ENCODE measurements around the gene MRTO4.
A peak's percentile ranks its signal among the peaks of the same experiment; 100 is the strongest.

Gene MRTO4

DNA sequence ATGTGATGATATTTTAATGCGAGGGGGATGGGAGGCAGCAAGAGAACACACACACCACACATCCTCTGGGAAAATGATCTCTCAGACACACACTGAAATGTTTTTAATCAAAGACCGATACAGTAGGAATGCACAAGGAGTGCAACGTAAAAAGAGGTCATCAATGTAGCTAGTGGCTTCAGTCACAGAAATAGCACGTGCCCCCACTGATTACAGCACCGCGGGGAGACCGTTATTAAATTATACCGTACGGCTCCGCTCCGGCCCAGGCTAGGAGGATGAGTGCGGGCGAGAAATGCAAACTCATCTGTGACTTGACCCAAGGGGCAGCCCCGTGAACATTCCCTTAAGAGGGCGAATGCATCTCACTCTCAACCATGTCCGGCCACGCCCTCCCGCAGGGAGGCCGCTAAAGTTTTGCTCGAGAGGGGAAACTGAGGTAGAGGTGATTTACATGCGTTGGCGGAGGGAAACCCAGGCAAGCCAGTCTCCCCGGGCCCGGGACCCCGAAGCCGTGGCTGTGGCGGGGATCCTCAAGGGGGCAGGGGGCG is 42.1 kb upstream of the MRTO4 start:
- peaks cover 0 to 26% of the 10 kb centered on the region in 2 experiments; a peak in 1 of 3 replicates for H3K36me3 ChIP-seq (ENCODE audit: control insufficient read depth in 2 of 2, insufficient read depth in 1 of 2, low read length in 2 of 2)
- peaks cover 6% of the 10 kb centered on the region; the same call in 1 of the 2 replicates for H3K4me1 ChIP-seq (ENCODE audit: control insufficient read depth, insufficient read depth, low read length)
- CTCF ChIA-PET = interaction anchor here (0.6 to 1.2 kb wide), 3 partner anchors 52 to 450 kb away, joined by 3 read pairs; no protein-coding TSS in a partner anchor
- H3K27ac ChIP-seq (ENCODE audit: extremely low read depth, low read depth, low read length) = peak overlapping the region; percentile 65
- POLR2A ChIA-PET = interaction anchor here (1.0 to 1.9 kb wide), 2 partner anchors 10 to 43 kb away, joined by 4 to 8 read pairs; partner anchors contain the start of gene MRTO4
- H3K9me3 ChIP-seq (ENCODE audit: control insufficient read depth, insufficient read depth, low read depth, low read length) = no peaks in the 10 kb centered on the region
- peak overlapping the region; percentile 84 for H3K4me3 ChIP-seq (ENCODE audit: low read depth, low read length)
- TF ChIP-seq ZNF664 (tag by site-specific recombination; IDR thresholded peaks at IDR 0.05) (peak; percentile 56; the same call in 1 of the 2 replicates), KLF9 (tag by site-specific recombination; IDR thresholded peaks at IDR 0.05; ENCODE audit: low read depth) (peak; percentile 69; the same call in 1 of the 2 replicates), ZBTB48 (tag by site-specific recombination; IDR thresholded peaks at IDR 0.05) (no peak), MZF1 (tag by site-specific recombination; IDR thresholded peaks at IDR 0.05; ENCODE audit: borderline replicate concordance) (no peak), ZNF626 (tag by site-specific recombination; IDR thresholded peaks at IDR 0.05) (no peak), ZBTB17 (tag by site-specific recombination; IDR thresholded peaks at IDR 0.05) (peak; percentile 81), KLF1 (tag by site-specific recombination; IDR thresholded peaks at IDR 0.05) (no peak), ZNF324 (tag by site-specific recombination; IDR thresholded peaks at IDR 0.05) (no peak), ZNF660 (tag by site-specific recombination; IDR thresholded peaks at IDR 0.05) (peak; percentile 94), BCL11A (tag by site-specific recombination; IDR thresholded peaks at IDR 0.05; ENCODE audit: low read depth) (no peak), ZFP69B (tag by site-specific recombination; IDR thresholded peaks at IDR 0.05) (no peak), ZNF548 (tag by site-specific recombination; IDR thresholded peaks at IDR 0.05) (no peak), ZNF132 (tag by site-specific recombination; IDR thresholded peaks at IDR 0.05; ENCODE audit: borderline replicate concordance) (no peak), ZNF596 (tag by site-specific recombination; IDR thresholded peaks at IDR 0.05) (no peak)
- TF ChIP-seq, protein P1, sequence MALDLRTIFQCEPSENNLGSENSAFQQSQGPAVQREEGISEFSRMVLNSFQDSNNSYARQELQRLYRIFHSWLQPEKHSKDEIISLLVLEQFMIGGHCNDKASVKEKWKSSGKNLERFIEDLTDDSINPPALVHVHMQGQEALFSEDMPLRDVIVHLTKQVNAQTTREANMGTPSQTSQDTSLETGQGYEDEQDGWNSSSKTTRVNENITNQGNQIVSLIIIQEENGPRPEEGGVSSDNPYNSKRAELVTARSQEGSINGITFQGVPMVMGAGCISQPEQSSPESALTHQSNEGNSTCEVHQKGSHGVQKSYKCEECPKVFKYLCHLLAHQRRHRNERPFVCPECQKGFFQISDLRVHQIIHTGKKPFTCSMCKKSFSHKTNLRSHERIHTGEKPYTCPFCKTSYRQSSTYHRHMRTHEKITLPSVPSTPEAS (tag by site-specific recombination; IDR thresholded peaks at IDR 0.05) = peak; percentile 47; the same call in 1 of the 2 replicates
- TF ChIP-seq, protein P2, sequence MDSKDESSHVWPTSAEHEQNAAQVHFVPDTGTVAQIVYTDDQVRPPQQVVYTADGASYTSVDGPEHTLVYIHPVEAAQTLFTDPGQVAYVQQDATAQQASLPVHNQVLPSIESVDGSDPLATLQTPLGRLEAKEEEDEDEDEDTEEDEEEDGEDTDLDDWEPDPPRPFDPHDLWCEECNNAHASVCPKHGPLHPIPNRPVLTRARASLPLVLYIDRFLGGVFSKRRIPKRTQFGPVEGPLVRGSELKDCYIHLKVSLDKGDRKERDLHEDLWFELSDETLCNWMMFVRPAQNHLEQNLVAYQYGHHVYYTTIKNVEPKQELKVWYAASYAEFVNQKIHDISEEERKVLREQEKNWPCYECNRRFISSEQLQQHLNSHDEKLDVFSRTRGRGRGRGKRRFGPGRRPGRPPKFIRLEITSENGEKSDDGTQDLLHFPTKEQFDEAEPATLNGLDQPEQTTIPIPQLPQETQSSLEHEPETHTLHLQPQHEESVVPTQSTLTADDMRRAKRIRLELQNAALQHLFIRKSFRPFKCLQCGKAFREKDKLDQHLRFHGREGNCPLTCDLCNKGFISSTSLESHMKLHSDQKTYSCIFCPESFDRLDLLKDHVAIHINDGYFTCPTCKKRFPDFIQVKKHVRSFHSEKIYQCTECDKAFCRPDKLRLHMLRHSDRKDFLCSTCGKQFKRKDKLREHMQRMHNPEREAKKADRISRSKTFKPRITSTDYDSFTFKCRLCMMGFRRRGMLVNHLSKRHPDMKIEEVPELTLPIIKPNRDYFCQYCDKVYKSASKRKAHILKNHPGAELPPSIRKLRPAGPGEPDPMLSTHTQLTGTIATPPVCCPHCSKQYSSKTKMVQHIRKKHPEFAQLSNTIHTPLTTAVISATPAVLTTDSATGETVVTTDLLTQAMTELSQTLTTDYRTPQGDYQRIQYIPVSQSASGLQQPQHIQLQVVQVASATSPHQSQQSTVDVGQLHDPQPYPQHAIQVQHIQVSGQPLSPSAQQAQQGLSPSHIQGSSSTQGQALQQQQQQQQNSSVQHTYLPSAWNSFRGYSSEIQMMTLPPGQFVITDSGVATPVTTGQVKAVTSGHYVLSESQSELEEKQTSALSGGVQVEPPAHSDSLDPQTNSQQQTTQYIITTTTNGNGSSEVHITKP (tag by site-specific recombination; IDR thresholded peaks at IDR 0.05) = peak; percentile 97
- TF ChIP-seq, protein P3, sequence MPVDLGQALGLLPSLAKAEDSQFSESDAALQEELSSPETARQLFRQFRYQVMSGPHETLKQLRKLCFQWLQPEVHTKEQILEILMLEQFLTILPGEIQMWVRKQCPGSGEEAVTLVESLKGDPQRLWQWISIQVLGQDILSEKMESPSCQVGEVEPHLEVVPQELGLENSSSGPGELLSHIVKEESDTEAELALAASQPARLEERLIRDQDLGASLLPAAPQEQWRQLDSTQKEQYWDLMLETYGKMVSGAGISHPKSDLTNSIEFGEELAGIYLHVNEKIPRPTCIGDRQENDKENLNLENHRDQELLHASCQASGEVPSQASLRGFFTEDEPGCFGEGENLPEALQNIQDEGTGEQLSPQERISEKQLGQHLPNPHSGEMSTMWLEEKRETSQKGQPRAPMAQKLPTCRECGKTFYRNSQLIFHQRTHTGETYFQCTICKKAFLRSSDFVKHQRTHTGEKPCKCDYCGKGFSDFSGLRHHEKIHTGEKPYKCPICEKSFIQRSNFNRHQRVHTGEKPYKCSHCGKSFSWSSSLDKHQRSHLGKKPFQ (tag by site-specific recombination; IDR thresholded peaks at IDR 0.05) = no peak
- TF ChIP-seq, protein P4, sequence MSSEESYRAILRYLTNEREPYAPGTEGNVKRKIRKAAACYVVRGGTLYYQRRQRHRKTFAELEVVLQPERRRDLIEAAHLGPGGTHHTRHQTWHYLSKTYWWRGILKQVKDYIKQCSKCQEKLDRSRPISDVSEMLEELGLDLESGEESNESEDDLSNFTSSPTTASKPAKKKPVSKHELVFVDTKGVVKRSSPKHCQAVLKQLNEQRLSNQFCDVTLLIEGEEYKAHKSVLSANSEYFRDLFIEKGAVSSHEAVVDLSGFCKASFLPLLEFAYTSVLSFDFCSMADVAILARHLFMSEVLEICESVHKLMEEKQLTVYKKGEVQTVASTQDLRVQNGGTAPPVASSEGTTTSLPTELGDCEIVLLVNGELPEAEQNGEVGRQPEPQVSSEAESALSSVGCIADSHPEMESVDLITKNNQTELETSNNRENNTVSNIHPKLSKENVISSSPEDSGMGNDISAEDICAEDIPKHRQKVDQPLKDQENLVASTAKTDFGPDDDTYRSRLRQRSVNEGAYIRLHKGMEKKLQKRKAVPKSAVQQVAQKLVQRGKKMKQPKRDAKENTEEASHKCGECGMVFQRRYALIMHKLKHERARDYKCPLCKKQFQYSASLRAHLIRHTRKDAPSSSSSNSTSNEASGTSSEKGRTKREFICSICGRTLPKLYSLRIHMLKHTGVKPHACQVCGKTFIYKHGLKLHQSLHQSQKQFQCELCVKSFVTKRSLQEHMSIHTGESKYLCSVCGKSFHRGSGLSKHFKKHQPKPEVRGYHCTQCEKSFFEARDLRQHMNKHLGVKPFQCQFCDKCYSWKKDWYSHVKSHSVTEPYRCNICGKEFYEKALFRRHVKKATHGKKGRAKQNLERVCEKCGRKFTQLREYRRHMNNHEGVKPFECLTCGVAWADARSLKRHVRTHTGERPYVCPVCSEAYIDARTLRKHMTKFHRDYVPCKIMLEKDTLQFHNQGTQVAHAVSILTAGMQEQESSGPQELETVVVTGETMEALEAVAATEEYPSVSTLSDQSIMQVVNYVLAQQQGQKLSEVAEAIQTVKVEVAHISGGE (tag by site-specific recombination; conservative IDR thresholded peaks at IDR 0.05; ENCODE audit: low read depth) = no peak
- TF ChIP-seq, protein P5, sequence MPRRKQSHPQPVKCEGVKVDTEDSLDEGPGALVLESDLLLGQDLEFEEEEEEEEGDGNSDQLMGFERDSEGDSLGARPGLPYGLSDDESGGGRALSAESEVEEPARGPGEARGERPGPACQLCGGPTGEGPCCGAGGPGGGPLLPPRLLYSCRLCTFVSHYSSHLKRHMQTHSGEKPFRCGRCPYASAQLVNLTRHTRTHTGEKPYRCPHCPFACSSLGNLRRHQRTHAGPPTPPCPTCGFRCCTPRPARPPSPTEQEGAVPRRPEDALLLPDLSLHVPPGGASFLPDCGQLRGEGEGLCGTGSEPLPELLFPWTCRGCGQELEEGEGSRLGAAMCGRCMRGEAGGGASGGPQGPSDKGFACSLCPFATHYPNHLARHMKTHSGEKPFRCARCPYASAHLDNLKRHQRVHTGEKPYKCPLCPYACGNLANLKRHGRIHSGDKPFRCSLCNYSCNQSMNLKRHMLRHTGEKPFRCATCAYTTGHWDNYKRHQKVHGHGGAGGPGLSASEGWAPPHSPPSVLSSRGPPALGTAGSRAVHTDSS (tag by site-specific recombination; IDR thresholded peaks at IDR 0.05) = 0 out of 2 replicates have a peak, but pooled peaks have one; percentile 5
- TF ChIP-seq, protein P6, sequence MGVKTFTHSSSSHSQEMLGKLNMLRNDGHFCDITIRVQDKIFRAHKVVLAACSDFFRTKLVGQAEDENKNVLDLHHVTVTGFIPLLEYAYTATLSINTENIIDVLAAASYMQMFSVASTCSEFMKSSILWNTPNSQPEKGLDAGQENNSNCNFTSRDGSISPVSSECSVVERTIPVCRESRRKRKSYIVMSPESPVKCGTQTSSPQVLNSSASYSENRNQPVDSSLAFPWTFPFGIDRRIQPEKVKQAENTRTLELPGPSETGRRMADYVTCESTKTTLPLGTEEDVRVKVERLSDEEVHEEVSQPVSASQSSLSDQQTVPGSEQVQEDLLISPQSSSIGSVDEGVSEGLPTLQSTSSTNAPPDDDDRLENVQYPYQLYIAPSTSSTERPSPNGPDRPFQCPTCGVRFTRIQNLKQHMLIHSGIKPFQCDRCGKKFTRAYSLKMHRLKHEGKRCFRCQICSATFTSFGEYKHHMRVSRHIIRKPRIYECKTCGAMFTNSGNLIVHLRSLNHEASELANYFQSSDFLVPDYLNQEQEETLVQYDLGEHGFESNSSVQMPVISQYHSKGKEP (tag by site-specific recombination; IDR thresholded peaks at IDR 0.05) = no peak

Measured in HEK293 (cell line).